Uterus (tissue), 4 donors: ENCODE data around the gene GPX2. TPM values are rescaled to one million over a fixed set of nuclear protein-coding genes. Genes with fewer than 3 reads are reported as not detected.

Source experiments
- DNase-seq, 2 donors: peaks; one replicate each; pipeline ENCODE4 v3.0.0-alpha.2; 2019 to 2020
- H3K27ac ChIP-seq, 2 donors: fragments of 200-600 bp; sonication (generic); 1 replicate in 1 of 2; 2 replicates in 1 of 2; pipeline ENCODE4 v1.5.1; 2016 to 2018
- H3K27me3 ChIP-seq, 2 donors: fragments of 200-600 bp; sonication (generic); one replicate each; pipeline ENCODE4 v1.5.1; 2018 to 2019; ENCODE audit warnings: control low read depth in 1 of 2
- H3K36me3 ChIP-seq, 2 donors: fragments of 200-600 bp; sonication (generic); one replicate each; pipeline ENCODE4 v1.5.1; 2019; ENCODE audit warnings: control low read depth in 1 of 2
- H3K4me1 ChIP-seq, 2 donors: fragments of 200-600 bp; sonication (generic); one replicate each; pipeline ENCODE4 v1.5.1; 2018 to 2019; ENCODE audit warnings: control low read depth in 1 of 2
- H3K4me3 ChIP-seq, 2 donors: fragments of 200-600 bp; sonication (generic); 1 replicate in 1 of 2; 2 replicates in 1 of 2; pipeline ENCODE4 v1.5.1; 2018 to 2019; ENCODE audit warnings: mild to moderate bottlenecking in 1 of 2
- H3K9me3 ChIP-seq, 2 donors: fragments of 200-600 bp; sonication (generic); one replicate each; pipeline ENCODE4 v1.5.1; 2019; ENCODE audit warnings: control low read depth in 1 of 2
- POLR2A ChIP-seq, 2 donors: fragments of 450-650 bp; IDR thresholded peaks; one replicate each; pipeline ENCODE4 v1.6.1; 2016; ENCODE audit warnings: antibody characterized with exemption in 2 of 2, mild to moderate bottlenecking in 1 of 2, moderate library complexity in 1 of 2
- intact Hi-C: fragments of 100-400 bp; cut with DNase I; formaldehyde crosslinking; loops from one replicate; pipeline ENCODE4 v1.15.1; 2023; ENCODE audit warnings: low total_unique reads
- total RNA-seq, 4 donors: library from RNA; depleted of rRNA in 3 of 4; stranded (reverse); fragments of >200 nt in 3 of 4; gene quantifications; one replicate each; pipeline versions ENCODE4 v1.1.0 to v1.2.4, GENCODE V29; 2014 to 2023
- TF ChIP-seq, protein P1 (sequence below), 4 experiments: fragments of 200-600 bp in 2 of 4; fragments of 450-650 bp in 2 of 4; sonication (generic) in 2 of 4; IDR thresholded peaks; one replicate each; pipeline ENCODE4 v1.5.1; 2016 to 2019; ENCODE audit warnings: antibody characterized with exemption in 4 of 4, mild to moderate bottlenecking in 2 of 4, moderate library complexity in 1 of 4
- donor health status: DM: yes; HTN: yes; CAD: no.

GPX2 gene
- total RNA-seq, 4 donors from 2014 or later: 0.29 TPM; not detected in 3

DNA sequence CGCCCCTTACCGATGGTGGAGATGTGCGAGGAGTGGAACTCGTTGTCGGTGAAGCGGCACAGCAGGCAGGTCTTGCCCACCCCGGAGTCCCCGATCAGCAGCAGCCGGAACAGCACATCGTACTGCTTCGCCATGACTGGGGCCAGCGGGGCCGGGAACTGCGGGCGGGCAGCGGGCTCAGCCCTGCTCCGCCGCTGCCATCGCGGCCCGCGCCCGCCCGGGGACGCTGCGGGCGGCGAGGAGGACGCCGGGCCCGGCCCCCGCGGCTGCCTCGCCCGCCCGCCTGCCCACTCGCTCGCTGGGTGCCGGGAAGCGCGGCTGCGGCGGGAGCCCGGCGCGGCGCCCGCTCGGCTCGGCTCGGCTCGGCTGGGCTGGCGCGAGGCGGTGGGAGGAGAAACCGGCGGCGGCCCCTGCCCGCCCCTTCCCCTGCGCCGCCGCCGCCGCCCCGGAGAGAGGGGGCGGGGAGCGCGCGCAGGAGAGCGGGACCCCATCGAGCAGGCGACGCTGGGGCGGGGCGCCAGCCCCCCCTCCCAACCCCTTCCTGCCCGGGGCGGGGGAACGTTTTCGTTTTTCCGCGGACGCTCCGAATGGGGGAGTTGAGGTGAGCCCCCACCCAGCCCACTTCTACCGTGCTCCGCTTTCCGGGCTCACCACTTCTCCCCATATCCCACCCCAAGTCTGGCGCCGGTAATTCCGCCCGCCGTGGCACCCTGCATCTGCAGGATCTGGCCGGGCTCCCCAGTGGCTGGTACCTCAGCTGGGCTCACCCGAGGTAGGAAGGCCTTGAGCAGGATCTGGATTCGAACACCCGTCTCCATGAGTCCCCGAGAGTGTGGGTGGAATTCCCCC, 29.6 kb upstream of the GPX2 start, which contains the start of gene RAB15:
Gene RAB15, minus strand, starts transcription at position 394 of the 849 bp plus-strand sequence. Its CDS starts 260 bp downstream, at position 134.
- intact Hi-C loops: no loop called here
- Histone ChIP-seq H3K9me3 (no peaks in the 10 kb centered on the region), H3K27ac (peak within 1 kb of the TSS in 1 of 2 donors; percentile 36), H3K36me3 (no peaks in the 10 kb centered on the region), H3K4me3 (peak within 1 kb of the TSS; percentile 51 to 66), H3K27me3 (no peaks in the 10 kb centered on the region), H3K4me1 (peaks cover 0 to 5% of the 10 kb centered on the region in 2 donors)
- peak in 1 of 2 donors; percentile 34 for DNase-seq
- peak in 1 of 2 donors; percentile 10 for TF ChIP-seq POLR2A (IDR thresholded peaks at IDR 0.05)
- TF ChIP-seq, protein P1, sequence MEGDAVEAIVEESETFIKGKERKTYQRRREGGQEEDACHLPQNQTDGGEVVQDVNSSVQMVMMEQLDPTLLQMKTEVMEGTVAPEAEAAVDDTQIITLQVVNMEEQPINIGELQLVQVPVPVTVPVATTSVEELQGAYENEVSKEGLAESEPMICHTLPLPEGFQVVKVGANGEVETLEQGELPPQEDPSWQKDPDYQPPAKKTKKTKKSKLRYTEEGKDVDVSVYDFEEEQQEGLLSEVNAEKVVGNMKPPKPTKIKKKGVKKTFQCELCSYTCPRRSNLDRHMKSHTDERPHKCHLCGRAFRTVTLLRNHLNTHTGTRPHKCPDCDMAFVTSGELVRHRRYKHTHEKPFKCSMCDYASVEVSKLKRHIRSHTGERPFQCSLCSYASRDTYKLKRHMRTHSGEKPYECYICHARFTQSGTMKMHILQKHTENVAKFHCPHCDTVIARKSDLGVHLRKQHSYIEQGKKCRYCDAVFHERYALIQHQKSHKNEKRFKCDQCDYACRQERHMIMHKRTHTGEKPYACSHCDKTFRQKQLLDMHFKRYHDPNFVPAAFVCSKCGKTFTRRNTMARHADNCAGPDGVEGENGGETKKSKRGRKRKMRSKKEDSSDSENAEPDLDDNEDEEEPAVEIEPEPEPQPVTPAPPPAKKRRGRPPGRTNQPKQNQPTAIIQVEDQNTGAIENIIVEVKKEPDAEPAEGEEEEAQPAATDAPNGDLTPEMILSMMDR (IDR thresholded peaks at IDR 0.05): no peak

DNA sequence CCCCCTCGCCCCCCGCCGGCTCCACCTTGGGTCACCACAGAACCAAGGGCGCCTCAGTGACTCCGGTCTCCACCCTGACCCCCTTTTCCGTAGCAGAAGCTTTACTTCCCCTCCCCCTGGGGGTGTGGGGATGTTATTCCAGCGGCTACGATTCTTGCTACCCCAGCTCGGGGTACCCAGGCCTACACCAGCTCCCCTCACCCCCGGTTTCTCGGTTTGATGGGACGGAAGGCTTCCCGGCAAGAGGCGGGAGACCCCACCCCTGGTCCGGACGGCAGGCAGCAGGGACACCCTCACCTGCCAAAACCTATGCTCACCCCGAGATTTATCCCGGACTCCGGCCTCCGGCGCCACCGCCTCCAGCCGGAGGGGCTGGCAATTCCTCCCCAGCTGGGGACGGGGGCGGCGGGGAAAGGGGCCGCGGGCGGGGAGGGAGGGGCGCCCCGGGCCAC, 29.0 kb upstream of the GPX2 start:
- peak overlapping the region in 1 of 2 donors; percentile 36 for H3K27ac ChIP-seq
- H3K4me1 ChIP-seq: peaks cover 0 to 5% of the 10 kb centered on the region in 2 donors
- no peak for TF ChIP-seq POLR2A (IDR thresholded peaks at IDR 0.05)
- TF ChIP-seq, protein P1 (IDR thresholded peaks at IDR 0.05): no peak
- no peaks in the 10 kb centered on the region for H3K36me3 ChIP-seq
- DNase-seq: no peak
- intact Hi-C loops: no loop called here
- H3K27me3 ChIP-seq: no peaks in the 10 kb centered on the region
- no peaks in the 10 kb centered on the region for H3K9me3 ChIP-seq
- H3K4me3 ChIP-seq: peak overlapping the region; percentile 49 to 66

- TF ChIP-seq, protein P1 (IDR thresholded peaks at IDR 0.05): no peak
- TF ChIP-seq POLR2A (IDR thresholded peaks at IDR 0.05): no peak
Observed at GRCh38 chr14:64970776-64971477, 28.4 kb upstream of the GPX2 start.

GRCh38 chr14:64970041-64970440, 27.5 kb upstream of the GPX2 start:
- intact Hi-C loops: no loop called here
- Histone ChIP-seq H3K4me3 (no peak overlapping the region), H3K36me3 (no peaks in the 10 kb centered on the region), H3K4me1 (peaks cover 0 to 5% of the 10 kb centered on the region in 2 donors), H3K27me3 (no peaks in the 10 kb centered on the region), H3K9me3 (no peaks in the 10 kb centered on the region), H3K27ac (no peak overlapping the region)
- no peak for DNase-seq
- TF ChIP-seq, protein P1 (IDR thresholded peaks at IDR 0.05): no peak
- no peak for TF ChIP-seq POLR2A (IDR thresholded peaks at IDR 0.05)

More at GRCh38 chr14:64970776-64971477, 28.4 kb upstream of the GPX2 start:
- no peaks in the 10 kb centered on the region for H3K36me3 ChIP-seq
- H3K9me3 ChIP-seq: no peaks in the 10 kb centered on the region
- H3K4me3 ChIP-seq: peak overlapping the region; percentile 49 to 66
- no peak for DNase-seq
- peaks cover 0 to 5% of the 10 kb centered on the region in 2 donors for H3K4me1 ChIP-seq
- intact Hi-C loops: no loop called here
- H3K27ac ChIP-seq: no peak overlapping the region
- no peaks in the 10 kb centered on the region for H3K27me3 ChIP-seq
